GM12878 (cell line): ENCODE results near the gene MLLT3. TPM values are rescaled to one million over a fixed set of nuclear protein-coding genes. Genes with fewer than 3 reads are reported as not detected.

ENCODE experiments used
- ATAC-seq: fragments of 200-7000 bp; cut with Tn5 transposase; 3 replicates; pipeline ENCODE4 v1.9.1; 2020; ENCODE audit warnings: mild to moderate bottlenecking, moderate library complexity
- BruUV-seq: library from RNA; stranded (reverse); fragments of 400-500 nt; replicated peaks from 2 replicates; lab custom pipeline; 2021; lab: Mats Ljungman, UMichigan
- CTCF ChIA-PET: fragments of 300-600 bp; sonication (Branson Sonifier 250); formaldehyde crosslinking; extraction: SDS; loops from one replicate; lab custom pipeline; 2021; ENCODE audit warnings: inconsistent platforms; lab: Yijun Ruan, JAX
- POLR2A ChIA-PET: fragments of 350-600 bp; formaldehyde crosslinking; extraction: SDS; loops from one replicate; lab custom pipeline; 2021; ENCODE audit warnings: inconsistent platforms; lab: Charles Lee
- RAD21 ChIA-PET: fragments of 300-600 bp; sonication (Branson Sonifier 250); formaldehyde crosslinking; loops from one replicate; lab custom pipeline; 2023; ENCODE audit warnings: antibody characterized with exemption; ENCODE audit not compliant: unreplicated experiment; lab: Charles Lee
- SMC1A ChIA-PET: fragments of 300-600 bp; sonication (Branson Sonifier 250); formaldehyde crosslinking; loops from one replicate; lab custom pipeline; 2023; ENCODE audit not compliant: unreplicated experiment, uncharacterized antibody; lab: Charles Lee
- DNase-seq: peaks from one replicate; pipeline ENCODE4 v3.0.0-alpha.2; 2011; ENCODE audit warnings: low read depth, low spot score
- FAIRE-seq: peaks from 3 replicates; lab custom pipeline; 2011; peaks lifted over from hg19 to GRCh38; lab: Jason Lieb, UNC
- H2AFZ ChIP-seq: 2 replicates; pipeline ENCODE4 v1.6.0; 2011; ENCODE audit warnings: low read depth, low read length, control low read depth; ENCODE audit not compliant: control insufficient read depth
- H3K27ac ChIP-seq: 2 replicates; pipeline ENCODE4 v1.5.1; 2011; ENCODE audit warnings: control low read depth; ENCODE audit not compliant: control insufficient read depth, insufficient read depth
- H3K27me3 ChIP-seq, 2 experiments: replicated peaks in 1 of 2; 2 replicates each; pipeline versions ENCODE4 v1.6.0 to v1.6.1; 2011; ENCODE audit warnings: low read length in 1 of 2; ENCODE audit not compliant: control insufficient read depth in 2 of 2, insufficient read depth in 2 of 2
- H3K36me3 ChIP-seq, 2 experiments: 2 replicates each; pipeline ENCODE4 v1.5.1; 2011; ENCODE audit warnings: low read length in 1 of 2; ENCODE audit not compliant: control insufficient read depth in 2 of 2, insufficient read depth in 2 of 2
- H3K4me1 ChIP-seq: 2 replicates; pipeline ENCODE4 v1.6.1; 2011; ENCODE audit warnings: mild to moderate bottlenecking, low read length, moderate library complexity, mixed read lengths; ENCODE audit not compliant: control insufficient read depth, insufficient read depth
- H3K4me2 ChIP-seq: 2 replicates; pipeline ENCODE4 v1.6.0; 2011; ENCODE audit warnings: control low read depth; ENCODE audit not compliant: control insufficient read depth, insufficient read depth
- H3K4me3 ChIP-seq: fragments of 200-600 bp; sonication (generic); 2 replicates; pipeline ENCODE4 v1.5.1; 2016
- H3K79me2 ChIP-seq: 2 replicates; pipeline ENCODE4 v1.6.0; 2011; ENCODE audit warnings: low read length; ENCODE audit not compliant: control insufficient read depth, insufficient read depth
- H3K9ac ChIP-seq: 2 replicates; pipeline ENCODE4 v1.8.0; 2011; ENCODE audit warnings: low read length, control low read depth, mixed read lengths; ENCODE audit not compliant: control insufficient read depth, insufficient read depth
- H3K9me3 ChIP-seq: replicated peaks from 3 replicates; pipeline ENCODE4 v1.5.1; 2011; ENCODE audit warnings: mild to moderate bottlenecking, low read length; ENCODE audit not compliant: control insufficient read depth, insufficient read depth
- H4K20me1 ChIP-seq: 2 replicates; pipeline ENCODE4 v1.6.0; 2011; ENCODE audit not compliant: control insufficient read depth, insufficient read depth
- CREM ChIP-seq: IDR thresholded peaks from 2 replicates; pipeline ENCODE4 v1.6.1; 2014; ENCODE audit warnings: antibody characterized with exemption, low read depth
- EP300 ChIP-seq, 2 experiments: fragments of 150-350 bp in 1 of 2; IDR thresholded peaks; 2 replicates each; pipeline ENCODE4 v1.6.1; 2011 to 2012; ENCODE audit warnings: low read depth in 2 of 2, low read length in 2 of 2, borderline replicate concordance in 1 of 2, improper control_type of control experiment in 1 of 2, inconsistent platforms in 1 of 2; ENCODE audit not compliant: control insufficient read depth in 1 of 2
- IRF4 ChIP-seq: IDR thresholded peaks from 2 replicates; pipeline ENCODE4 v1.6.1; 2011; ENCODE audit warnings: low read depth, low read length
- NR2C1 ChIP-seq: fragments of 450-650 bp; IDR thresholded peaks from 2 replicates; pipeline ENCODE4 v1.6.1; 2017; ENCODE audit warnings: antibody characterized with exemption, mild to moderate bottlenecking, moderate library complexity
- PAX8 ChIP-seq: fragments of 450-650 bp; IDR thresholded peaks from 2 replicates; pipeline ENCODE4 v1.6.1; 2017; ENCODE audit warnings: mild to moderate bottlenecking, moderate library complexity
- SMAD1 ChIP-seq: fragments of 450-650 bp; IDR thresholded peaks from 2 replicates; pipeline ENCODE4 v1.6.1; 2018; ENCODE audit warnings: mild to moderate bottlenecking, low read depth; ENCODE audit not compliant: partially characterized antibody
- SMARCA5 ChIP-seq: fragments of 450-650 bp; IDR thresholded peaks from 2 replicates; pipeline ENCODE4 v1.6.1; 2017; ENCODE audit warnings: mild to moderate bottlenecking
- SUZ12 ChIP-seq: fragments of 200-600 bp; sonication (generic); IDR thresholded peaks from one replicate; pipeline ENCODE4 v1.6.1; 2018; ENCODE audit warnings: antibody characterized with exemption, mild to moderate bottlenecking; ENCODE audit not compliant: unreplicated experiment
- WGBS: methylation state at CpG from one replicate; pipeline ENCODE4 v1.1.6; 2016; ENCODE audit warnings: low lambda C conversion rate; ENCODE audit not compliant: insufficient replicate concordance, insufficient coverage; ENCODE audit errors: missing lambda C conversion rate; 5-methylcytosine and 5-hydroxymethylcytosine counted together
- in situ Hi-C: fragments of 300-500 bp; cut with MboI; formaldehyde crosslinking; loops from 9 replicates; pipeline ENCODE4 v1.14.3; 2018; ENCODE audit warnings: mixed read lengths
- intact Hi-C: fragments of 100-400 bp; cut with micrococcal nuclease; formaldehyde crosslinking; loops from one replicate; pipeline ENCODE4 v1.14.2; 2022; ENCODE audit not compliant: unreplicated experiment
- polyA plus RNA-seq, 11 experiments: library from polyadenylated mRNA; depleted of rRNA in 4 of 11; unstranded in 6 of 11; stranded (reverse) in 5 of 11; fragments of >200 nt; fragmentation: Nextera tagmentation in 4 of 11; fragmentation: Illumina TruSeq in 1 of 11; extraction: Ambion mirVana in 4 of 11; extraction: Trizol in 1 of 11; gene quantifications; 1 replicate in 1 of 11; 2 replicates in 10 of 11; pipeline versions ENCODE4 v1.2.1 to v1.2.3, GENCODE V29; 2011 to 2016; ENCODE audit warnings: inconsistent platforms in 2 of 11, missing spikeins in 2 of 11, low read depth in 1 of 11
- total RNA-seq, 4 experiments: library from RNA; depleted of rRNA in 3 of 4; stranded (reverse); fragments of >200 nt in 3 of 4; fragmentation: Illumina TruSeq in 1 of 4; extraction: Trizol in 1 of 4; gene quantifications; 2 replicates each; pipeline versions ENCODE4 v1.2.1 to v1.2.3, GENCODE V29; 2013 to 2021
- TF ChIP-seq, protein P1 (sequence below): IDR thresholded peaks from 2 replicates; pipeline ENCODE4 v1.6.1; 2011; ENCODE audit warnings: low read depth, low read length, improper control_type of control experiment, borderline replicate concordance
- TF ChIP-seq, protein P2 (sequence below): fragments of 450-650 bp; IDR thresholded peaks from 2 replicates; pipeline ENCODE4 v1.6.1; 2014; ENCODE audit warnings: mild to moderate bottlenecking

MLLT3 gene
- total and polyA plus RNA-seq, 10 of the 15 experiments (the other 5 are each of a cell fraction or from before 2014, with no cell fraction given), result 17.7 to 72.3 (median 35.6) TPM

DNA sequence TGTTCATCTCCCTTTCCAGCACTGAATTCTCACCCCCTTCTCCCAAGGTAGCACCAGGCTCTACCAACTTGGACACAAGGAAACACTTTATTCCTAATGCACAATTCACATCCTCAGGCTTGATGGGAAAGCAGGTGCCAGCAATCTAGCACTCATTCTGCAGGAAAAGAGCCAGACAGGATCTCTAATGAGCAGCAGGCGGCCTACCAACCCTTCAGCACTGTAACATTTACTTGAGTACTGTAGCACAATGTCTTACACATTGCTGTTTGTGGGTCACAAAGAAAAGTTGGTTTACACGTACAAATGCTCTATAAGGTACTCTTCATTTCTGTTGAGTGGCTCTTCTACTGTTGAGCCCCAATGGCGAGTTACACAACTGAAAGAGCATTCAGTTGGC lies 254.4 kb downstream of the MLLT3 start:
- SMC1A ChIA-PET, result interaction anchor here (0.7 kb wide), 1 partner anchor 67 kb away, joined by 3 read pairs; no protein-coding TSS in a partner anchor
- POLR2A ChIA-PET, result no interaction called here
- Histone ChIP-seq H3K4me3 (no peak overlapping the region), H3K79me2 (no peaks in the 10 kb centered on the region; the same call in 1 of the 2 replicates), H3K36me3 (peaks cover 0 to 6% of the 10 kb centered on the region in 2 experiments; a peak in 2 of 4 replicates), H3K27me3 (no peaks in the 10 kb centered on the region), H4K20me1 (no peaks in the 10 kb centered on the region), H2AFZ (no peak overlapping the region), H3K9me3 (no peaks in the 10 kb centered on the region), H3K27ac (no peak overlapping the region), H3K4me2 (no peak overlapping the region), H3K9ac (no peak overlapping the region), H3K4me1 (no peaks in the 10 kb centered on the region)
- no peak for TF ChIP-seq SMAD1
- TF ChIP-seq NR2C1, result no peak
- TF ChIP-seq, protein P1, sequence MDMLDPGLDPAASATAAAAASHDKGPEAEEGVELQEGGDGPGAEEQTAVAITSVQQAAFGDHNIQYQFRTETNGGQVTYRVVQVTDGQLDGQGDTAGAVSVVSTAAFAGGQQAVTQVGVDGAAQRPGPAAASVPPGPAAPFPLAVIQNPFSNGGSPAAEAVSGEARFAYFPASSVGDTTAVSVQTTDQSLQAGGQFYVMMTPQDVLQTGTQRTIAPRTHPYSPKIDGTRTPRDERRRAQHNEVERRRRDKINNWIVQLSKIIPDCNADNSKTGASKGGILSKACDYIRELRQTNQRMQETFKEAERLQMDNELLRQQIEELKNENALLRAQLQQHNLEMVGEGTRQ, result no peak
- no peak for TF ChIP-seq CREM
- no peak for TF ChIP-seq SMARCA5
- TF ChIP-seq PAX8, result no peak
- no peak for TF ChIP-seq IRF4
- TF ChIP-seq EP300 (IDR thresholded peaks at IDR 0.05; ENCODE audit: borderline replicate concordance in 1 of 2, control insufficient read depth in 1 of 2, low read depth in 2 of 2, low read length in 2 of 2), result no peak
- TF ChIP-seq, protein P2, sequence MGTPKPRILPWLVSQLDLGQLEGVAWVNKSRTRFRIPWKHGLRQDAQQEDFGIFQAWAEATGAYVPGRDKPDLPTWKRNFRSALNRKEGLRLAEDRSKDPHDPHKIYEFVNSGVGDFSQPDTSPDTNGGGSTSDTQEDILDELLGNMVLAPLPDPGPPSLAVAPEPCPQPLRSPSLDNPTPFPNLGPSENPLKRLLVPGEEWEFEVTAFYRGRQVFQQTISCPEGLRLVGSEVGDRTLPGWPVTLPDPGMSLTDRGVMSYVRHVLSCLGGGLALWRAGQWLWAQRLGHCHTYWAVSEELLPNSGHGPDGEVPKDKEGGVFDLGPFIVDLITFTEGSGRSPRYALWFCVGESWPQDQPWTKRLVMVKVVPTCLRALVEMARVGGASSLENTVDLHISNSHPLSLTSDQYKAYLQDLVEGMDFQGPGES, result no peak
- no peak for TF ChIP-seq SUZ12
- WGBS, result 68% methylated on average over 3 of the region's 3 CpGs
- RAD21 ChIA-PET, result no interaction called here
- no peak for DNase-seq
- FAIRE-seq, result no peak
- in situ Hi-C loops, result loop anchor here (25.0 kb wide), 1 partner anchor 744 kb away; no protein-coding TSS in a partner anchor
- CTCF ChIA-PET, result interaction anchor here (0.7 to 1.5 kb wide), 4 partner anchors 8 to 573 kb away, joined by 3 read pairs; no protein-coding TSS in a partner anchor
- ATAC-seq, result no peak
- intact Hi-C loops, result no loop called here
- no TSS peak for BruUV-seq
